ENCODE data around the gene RLN1. TPM values are rescaled to one million over a fixed set of nuclear protein-coding genes. Genes with fewer than 3 reads are reported as not detected.

The RLN1 gene
- total RNA-seq, 1 experiment from 2014 or later, result not detected

GRCh38 chr9:5375091-5375490, 35.4 kb upstream of the RLN1 start:
- Histone ChIP-seq H3K4me1 (no peaks in the 10 kb centered on the region), H3K27me3 (replicated peaks; ENCODE audit: control insufficient read depth, insufficient read depth, low read length) (no peaks in the 10 kb centered on the region), H3K9me3 (no peaks in the 10 kb centered on the region), H3K4me3 (ENCODE audit: low read depth, low read length) (no peak overlapping the region), H3K36me3 (ENCODE audit: control insufficient read depth, insufficient read depth, low read length) (no peaks in the 10 kb centered on the region)
- no peak for DNase-seq
- ChIA-PET CTCF (no interaction called here), POLR2A (no interaction called here)
- H3K36me3 Mint-ChIP-seq (ENCODE audit: insufficient read depth, unreplicated experiment), result no peaks in the 10 kb centered on the region
- intact Hi-C loops (cut with micrococcal nuclease; ENCODE audit: unreplicated experiment), result no loop called here
- no TSS peak for BruUV-seq (replicated peaks)
- H3K4me3 Mint-ChIP-seq (ENCODE audit: unreplicated experiment), result no peak overlapping the region
- no peak for TF ChIP-seq CTCF (IDR thresholded peaks at IDR 0.05; ENCODE audit: insufficient read depth in 1 of 2, low read depth in 1 of 2, low read length in 1 of 2, severe bottlenecking in 1 of 2, unreplicated experiment in 1 of 2)
- H3K4me1 Mint-ChIP-seq (ENCODE audit: low read depth, unreplicated experiment), result no peaks in the 10 kb centered on the region
- no peaks in the 10 kb centered on the region for H3K27me3 Mint-ChIP-seq (ENCODE audit: insufficient read depth, unreplicated experiment)
- no peak overlapping the region for H3K27ac Mint-ChIP-seq (ENCODE audit: unreplicated experiment)
- no peaks in the 10 kb centered on the region for H3K9me3 Mint-ChIP-seq (ENCODE audit: unreplicated experiment)

GRCh38 chr9:5364294-5365024, 24.8 kb upstream of the RLN1 start:
- Histone ChIP-seq H3K4me3 (ENCODE audit: low read depth, low read length) (no peak overlapping the region), H3K4me1 (no peaks in the 10 kb centered on the region), H3K9me3 (no peaks in the 10 kb centered on the region), H3K27me3 (replicated peaks; ENCODE audit: control insufficient read depth, insufficient read depth, low read length) (no peaks in the 10 kb centered on the region), H3K36me3 (ENCODE audit: control insufficient read depth, insufficient read depth, low read length) (no peaks in the 10 kb centered on the region)
- no peaks in the 10 kb centered on the region for H3K4me1 Mint-ChIP-seq (ENCODE audit: low read depth, unreplicated experiment)
- no TSS peak for BruUV-seq (replicated peaks)
- ChIA-PET POLR2A (no interaction called here), CTCF (no interaction called here)
- H3K27me3 Mint-ChIP-seq (ENCODE audit: insufficient read depth, unreplicated experiment), result no peaks in the 10 kb centered on the region
- TF ChIP-seq CTCF (IDR thresholded peaks at IDR 0.05; ENCODE audit: insufficient read depth in 1 of 2, low read depth in 1 of 2, low read length in 1 of 2, severe bottlenecking in 1 of 2, unreplicated experiment in 1 of 2), result no peak
- DNase-seq, result no peak
- H3K36me3 Mint-ChIP-seq (ENCODE audit: insufficient read depth, unreplicated experiment), result no peaks in the 10 kb centered on the region
- no peak overlapping the region for H3K27ac Mint-ChIP-seq (ENCODE audit: unreplicated experiment)
- H3K4me3 Mint-ChIP-seq (ENCODE audit: unreplicated experiment), result no peak overlapping the region
- no peaks in the 10 kb centered on the region for H3K9me3 Mint-ChIP-seq (ENCODE audit: unreplicated experiment)
- intact Hi-C loops (cut with micrococcal nuclease; ENCODE audit: unreplicated experiment), result no loop called here

- no peak overlapping the region for H3K4me3 Mint-ChIP-seq (ENCODE audit: unreplicated experiment)
- no peaks in the 10 kb centered on the region for H3K9me3 ChIP-seq
- DNase-seq, result no peak
Measured at GRCh38 chr9:5361326-5362010, 21.8 kb upstream of the RLN1 start.

More at GRCh38 chr9:5361326-5362010, 21.8 kb upstream of the RLN1 start:
- no peaks in the 10 kb centered on the region for H3K27me3 Mint-ChIP-seq (ENCODE audit: insufficient read depth, unreplicated experiment)
- no peak overlapping the region for H3K27ac Mint-ChIP-seq (ENCODE audit: unreplicated experiment)
- ChIA-PET POLR2A (no interaction called here), CTCF (no interaction called here)
- no peaks in the 10 kb centered on the region for H3K36me3 Mint-ChIP-seq (ENCODE audit: insufficient read depth, unreplicated experiment)
- H3K4me1 Mint-ChIP-seq (ENCODE audit: low read depth, unreplicated experiment), result no peaks in the 10 kb centered on the region
- no peak for TF ChIP-seq CTCF (IDR thresholded peaks at IDR 0.05; ENCODE audit: insufficient read depth in 1 of 2, low read depth in 1 of 2, low read length in 1 of 2, severe bottlenecking in 1 of 2, unreplicated experiment in 1 of 2)
- no peak overlapping the region for H3K4me3 ChIP-seq (ENCODE audit: low read depth, low read length)
- H3K27me3 ChIP-seq (replicated peaks; ENCODE audit: control insufficient read depth, insufficient read depth, low read length), result no peaks in the 10 kb centered on the region
- BruUV-seq (replicated peaks), result no TSS peak
- no peaks in the 10 kb centered on the region for H3K9me3 Mint-ChIP-seq (ENCODE audit: unreplicated experiment)
- intact Hi-C loops (cut with micrococcal nuclease; ENCODE audit: unreplicated experiment), result no loop called here
- no peaks in the 10 kb centered on the region for H3K4me1 ChIP-seq
- H3K36me3 ChIP-seq (ENCODE audit: control insufficient read depth, insufficient read depth, low read length), result no peaks in the 10 kb centered on the region
